GM18861 (cell line): Measurements from ENCODE around the gene URB1.
"Not testable (repeated sequence)": the region's sequence is repeated elsewhere in the genome, so short reads cannot be mapped to it uniquely, and the experiment has no call there.

Source experiments
- ATAC-seq: cut with Tn5 transposase; IDR thresholded peaks from one replicate; pipeline ENCODE4 v1.9.1; 2021; ENCODE audit not compliant: unreplicated experiment

The URB1 gene, protein sequence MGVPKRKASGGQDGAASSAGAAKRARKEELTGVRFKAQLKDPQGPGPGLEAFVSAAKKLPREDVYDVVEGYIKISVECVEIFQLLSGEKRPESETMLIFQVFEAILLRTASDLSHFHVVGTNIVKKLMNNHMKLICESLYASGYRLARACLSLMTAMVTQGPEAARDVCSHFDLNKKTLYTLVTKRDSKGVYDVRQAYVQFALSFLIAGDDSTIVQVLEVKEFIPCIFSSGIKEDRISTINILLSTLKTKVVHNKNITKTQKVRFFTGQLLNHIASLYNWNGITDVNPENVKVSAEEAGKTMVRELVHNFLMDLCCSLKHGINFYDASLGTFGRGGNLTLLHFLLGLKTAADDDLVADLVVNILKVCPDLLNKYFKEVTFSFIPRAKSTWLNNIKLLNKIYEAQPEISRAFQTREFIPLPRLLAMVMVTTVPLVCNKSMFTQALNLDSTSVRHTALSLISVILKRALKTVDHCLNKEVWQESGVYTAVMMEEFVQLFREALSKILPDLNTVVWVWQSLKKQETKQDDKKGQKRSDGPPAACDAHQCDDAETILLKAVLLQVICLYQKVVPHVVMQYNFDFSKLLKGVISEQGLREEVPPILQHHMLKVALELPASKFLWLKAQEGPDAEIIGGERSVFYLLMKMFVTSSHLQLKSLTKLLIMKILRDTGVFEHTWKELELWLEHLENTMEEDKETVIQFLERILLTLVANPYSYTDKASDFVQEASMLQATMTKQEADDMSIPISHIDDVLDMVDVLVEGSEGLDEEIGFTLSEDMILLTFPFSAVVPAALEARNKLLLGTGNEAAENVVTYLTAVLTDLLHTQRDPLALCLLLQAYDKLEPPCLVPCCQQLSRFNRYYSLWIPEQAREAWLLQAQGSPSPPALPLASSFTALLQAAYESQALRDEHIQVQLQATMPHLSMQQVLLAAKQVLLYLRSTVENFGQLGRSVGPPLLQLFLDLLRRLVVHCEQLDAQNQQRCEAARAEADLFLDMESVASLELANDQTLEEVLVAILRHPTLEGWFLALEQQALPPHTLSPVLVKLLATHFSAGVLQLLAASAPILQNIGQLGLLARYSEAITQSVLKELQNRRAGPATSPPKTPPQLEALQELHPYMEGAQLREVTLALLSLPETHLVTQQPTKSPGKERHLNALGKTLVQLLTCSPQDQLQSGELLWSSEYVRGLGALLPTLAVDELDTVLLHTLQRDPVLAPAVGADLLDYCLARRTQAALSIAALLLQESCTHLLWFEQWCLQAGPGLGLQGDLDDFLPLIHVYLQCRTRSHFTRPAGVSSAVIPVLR (N-terminal part only)

DNA sequence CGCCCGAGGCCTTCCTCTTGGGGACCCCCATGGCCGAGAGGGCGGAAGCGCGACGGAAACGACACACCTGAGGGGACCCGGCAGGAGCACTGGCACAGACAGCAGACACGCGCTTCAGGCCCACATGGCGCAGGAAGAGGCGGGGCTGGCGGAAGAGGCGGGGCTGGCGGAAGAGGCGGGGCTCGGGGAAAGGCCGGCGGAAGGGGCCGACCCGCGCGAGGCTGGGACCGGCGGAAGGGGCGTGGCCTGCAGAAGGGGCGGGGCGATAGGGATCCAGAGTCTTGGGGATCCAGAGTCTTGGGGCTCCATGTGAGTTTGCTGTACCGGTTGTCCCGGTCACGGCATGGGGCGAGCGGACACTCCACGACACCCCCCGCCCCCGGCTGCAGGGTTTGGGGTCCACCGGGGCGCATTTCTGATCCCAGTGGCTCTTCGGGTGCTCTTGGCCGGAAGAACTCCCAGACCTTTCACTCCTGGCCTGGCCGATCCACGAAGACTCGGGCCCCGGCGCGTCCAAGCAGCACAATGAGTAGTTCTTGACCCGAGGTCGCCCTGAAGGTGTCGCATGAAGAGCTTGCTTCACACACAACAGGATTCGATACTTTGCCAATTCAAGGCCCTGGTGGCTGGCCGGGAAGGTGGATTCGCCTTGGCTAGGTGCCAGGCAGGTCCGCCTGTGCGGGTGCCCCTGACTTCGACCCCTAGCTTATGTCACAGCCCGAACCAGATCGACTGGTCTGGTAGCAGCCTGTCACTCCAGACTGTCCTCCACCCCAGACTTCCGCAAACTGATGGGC, at the start of gene URB1:
Gene URB1 (minus strand): TSS at position 133 of the 797 bp plus-strand sequence. CDS start 102 bp downstream, at position 31.
- peak; percentile 73 for ATAC-seq

DNA sequence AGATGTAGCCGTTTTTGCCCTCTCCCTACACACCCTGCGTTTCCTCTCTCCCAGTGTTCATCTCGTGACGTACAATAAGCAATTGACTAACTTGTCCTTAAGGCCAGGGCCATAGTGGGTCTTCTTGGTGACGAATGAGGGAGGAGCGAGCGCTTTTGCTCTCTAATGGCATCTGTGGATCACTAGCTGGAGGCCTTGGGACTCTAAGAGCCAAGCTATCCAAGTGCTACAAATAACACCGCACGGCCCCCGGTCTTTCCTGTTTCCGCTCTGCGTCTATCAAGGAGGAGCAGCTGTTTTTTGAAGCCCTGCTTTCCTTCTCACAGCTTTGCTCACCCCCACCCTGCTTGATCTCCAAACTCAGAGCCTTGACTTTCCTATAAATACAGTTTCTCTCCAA, 44.9 kb upstream of the URB1 start:
- no peak for ATAC-seq

DNA sequence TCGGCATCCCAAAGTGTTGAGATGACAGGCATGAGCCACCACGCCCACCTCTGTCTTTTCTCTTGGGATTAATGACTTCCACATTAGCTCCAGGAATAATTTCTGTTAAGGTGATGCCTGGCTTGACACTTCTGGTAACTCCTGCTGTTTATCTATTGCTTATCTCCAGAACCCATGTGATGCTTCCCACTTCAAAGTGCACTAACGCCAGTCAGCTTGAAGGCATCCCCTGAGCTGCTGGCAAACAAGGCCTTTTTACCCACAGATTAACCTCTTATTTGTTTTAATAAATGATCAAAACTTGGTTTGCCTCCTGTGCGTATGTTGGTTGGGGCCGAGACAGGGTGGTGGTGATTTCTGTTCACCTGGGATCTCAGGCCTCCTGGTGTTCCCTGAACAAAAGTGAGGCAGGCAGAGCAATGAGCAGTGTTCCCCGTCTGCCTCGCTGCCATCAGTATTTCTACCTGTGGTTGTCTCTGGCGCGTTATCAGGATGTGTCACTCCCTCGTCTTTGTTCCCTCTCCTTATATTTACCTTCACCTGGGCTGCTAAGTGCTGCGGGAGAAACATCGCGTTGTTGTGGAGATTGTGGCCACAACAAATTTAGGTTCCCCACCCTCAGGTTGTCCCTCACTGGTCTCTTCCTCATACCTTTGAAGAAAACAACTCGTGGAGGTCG, 40.3 kb upstream of the URB1 start:
- not testable (repeated sequence) for ATAC-seq

DNA sequence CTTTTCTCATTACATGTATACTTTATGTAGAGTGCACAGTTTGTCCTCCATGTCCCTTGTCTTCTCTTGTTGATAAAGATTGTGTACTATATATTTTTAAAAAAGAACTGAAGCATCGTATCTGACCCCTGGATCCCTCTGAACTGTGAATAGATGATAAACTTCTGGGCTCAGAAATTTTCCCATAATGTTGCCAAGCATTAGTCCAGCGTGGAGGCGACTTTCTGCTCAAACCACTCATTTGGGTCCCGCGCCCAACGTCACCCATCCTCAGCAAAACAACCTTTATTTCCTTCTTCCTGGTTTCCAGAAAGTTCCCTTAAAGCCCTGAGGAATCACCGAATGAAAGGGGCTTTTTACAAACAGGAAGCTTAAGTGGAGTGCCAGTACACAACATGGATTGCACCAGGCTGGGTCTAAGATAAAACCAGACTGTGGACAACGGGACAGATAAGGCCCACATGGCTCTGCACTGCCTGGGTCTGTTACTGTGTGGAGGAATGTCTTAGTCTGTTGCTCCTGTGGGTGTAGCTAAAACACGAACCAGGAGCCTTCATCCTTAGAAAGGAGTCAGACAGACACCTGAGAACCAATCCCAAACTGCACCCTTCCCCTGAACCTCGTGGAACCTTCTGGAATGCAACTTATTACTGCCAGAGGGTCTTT, 35.3 kb upstream of the URB1 start:
- ATAC-seq, result no peak

DNA sequence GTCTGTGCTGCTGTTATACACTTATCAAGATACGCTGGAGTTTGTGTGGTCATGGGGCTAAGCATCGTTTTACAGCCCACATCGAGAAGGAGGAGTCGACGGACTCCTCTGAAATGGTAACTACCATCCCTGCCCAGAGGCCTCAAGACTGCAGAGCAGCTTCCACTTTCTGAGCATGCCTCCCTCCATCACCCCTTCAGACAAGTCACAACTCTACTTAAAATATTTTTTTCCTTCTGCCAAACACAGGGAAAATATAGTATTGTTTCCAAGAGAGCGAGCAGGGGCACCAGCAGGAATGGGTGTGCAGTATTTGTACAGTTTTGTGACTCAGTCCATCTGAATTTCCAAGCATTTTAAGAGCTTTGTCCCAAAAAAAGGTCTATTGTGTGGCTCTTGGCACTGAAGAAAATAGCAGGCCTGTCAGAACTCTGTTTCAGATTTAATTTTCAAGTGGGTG, 33.8 kb upstream of the URB1 start:
- ATAC-seq, result no peak

DNA sequence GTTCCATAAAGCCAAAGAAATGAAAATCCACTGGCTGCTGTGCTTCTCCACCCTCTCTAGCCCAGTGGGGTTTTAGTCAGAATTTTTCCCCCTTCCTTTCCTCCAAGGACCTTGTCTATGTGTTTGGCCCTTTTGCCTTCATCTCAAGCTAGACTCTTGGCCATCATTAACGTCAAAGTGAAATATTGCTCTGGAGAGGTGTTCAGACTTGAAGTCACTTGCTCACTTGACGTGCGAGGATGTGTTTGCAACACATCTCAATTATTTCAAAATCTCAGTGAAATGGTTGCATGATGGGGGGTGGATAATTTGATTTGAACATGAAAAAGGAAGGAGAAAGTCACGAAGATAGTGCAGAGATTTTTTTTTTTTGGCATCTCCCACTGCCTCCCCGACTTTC, 33.3 kb upstream of the URB1 start:
- ATAC-seq, result no peak

DNA sequence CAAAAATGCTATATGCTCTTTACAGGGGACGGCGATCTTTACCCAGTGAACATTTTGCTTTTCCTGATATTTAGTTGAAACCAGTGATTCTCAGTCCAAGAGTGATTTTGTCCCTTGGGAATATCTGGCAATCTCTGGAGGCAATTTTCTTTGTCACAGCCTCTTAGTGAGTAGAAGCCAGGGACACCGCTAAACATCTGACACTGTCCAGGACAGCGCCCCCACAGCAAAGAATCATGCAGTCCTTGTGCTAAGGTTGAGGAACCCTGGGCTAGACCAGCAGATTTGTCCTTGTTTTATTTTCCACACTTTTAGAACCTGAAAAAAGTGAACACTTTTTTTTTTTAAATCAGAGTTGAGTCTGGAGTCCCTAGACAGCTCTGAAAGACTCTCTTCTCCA, 32.8 kb upstream of the URB1 start:
- no peak for ATAC-seq

DNA sequence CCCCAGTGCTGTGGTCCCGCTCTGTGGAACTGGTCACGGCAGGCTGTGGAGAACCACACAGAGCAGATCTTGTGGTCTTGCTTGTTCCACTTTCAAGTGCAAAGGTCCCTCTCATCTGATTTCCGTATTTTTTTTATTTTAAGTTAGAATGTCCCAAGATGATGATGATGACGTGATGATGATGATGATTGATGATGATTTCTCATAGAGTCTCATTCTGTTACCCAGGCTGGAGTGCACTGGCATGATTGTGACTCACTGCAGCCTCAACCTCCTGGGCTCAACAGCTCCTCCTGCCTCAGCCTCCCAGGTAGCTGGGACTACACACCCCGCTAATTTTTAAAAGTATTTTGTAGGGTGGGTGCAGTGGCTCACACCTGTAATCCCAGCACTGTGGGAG, 31.9 kb upstream of the URB1 start:
- ATAC-seq, result no peak

DNA sequence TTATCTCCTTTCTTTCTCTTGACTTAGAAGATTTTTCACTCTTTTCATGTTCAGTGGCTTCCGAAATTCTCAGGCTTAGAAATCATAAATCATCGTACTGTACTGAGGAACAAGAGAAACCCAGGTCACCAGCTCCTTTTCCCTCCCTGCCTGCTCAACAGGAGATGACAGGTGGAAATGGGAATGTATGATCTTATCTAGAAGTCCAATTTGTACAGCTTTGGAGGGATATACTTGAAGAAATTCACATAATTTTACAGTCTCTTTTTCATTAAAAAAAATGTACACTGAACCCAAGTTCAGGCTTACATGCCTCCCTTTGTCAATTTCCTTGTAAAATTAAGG, 31.4 kb upstream of the URB1 start:
- ATAC-seq, result no peak

DNA sequence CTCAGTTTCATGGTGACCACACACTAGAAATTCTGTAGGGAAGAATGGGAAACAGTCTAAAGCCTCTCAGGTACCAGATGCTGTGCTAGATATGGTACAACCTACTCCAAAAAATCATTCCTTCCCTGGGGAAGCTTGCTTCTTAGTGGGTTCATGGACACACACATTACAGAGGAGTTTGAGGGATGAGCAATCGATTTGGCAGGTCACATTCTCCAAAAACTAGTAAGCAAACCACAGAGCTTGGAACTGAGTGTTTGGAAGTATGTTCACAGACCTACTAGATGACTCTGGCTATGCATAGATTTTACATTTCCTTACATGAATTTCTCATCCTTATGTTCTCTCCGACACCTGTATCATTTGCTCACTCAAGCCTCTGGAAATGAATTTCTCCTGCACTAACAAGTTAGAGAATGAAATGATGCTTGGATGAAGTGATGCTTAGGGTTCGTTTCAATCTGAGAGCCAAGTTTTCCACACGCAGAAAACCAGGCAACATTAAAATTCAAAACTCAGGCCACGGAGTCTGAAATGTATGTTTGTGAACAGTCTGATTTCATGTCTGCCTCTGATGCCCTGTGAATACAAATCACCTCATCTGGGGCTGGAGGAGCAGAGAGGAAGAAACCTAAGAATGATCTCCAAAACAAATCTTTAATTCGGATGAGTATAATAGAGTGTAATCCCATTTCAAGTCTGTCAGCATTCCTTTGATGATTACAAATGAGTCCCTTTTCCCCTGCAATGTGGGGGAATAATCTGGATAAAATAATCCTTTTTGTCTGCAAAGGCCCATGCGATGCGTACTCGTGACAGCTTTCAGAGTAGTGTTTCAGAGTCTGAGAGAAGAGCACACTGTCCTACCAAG, 30.7 kb upstream of the URB1 start:
- no peak for ATAC-seq

DNA sequence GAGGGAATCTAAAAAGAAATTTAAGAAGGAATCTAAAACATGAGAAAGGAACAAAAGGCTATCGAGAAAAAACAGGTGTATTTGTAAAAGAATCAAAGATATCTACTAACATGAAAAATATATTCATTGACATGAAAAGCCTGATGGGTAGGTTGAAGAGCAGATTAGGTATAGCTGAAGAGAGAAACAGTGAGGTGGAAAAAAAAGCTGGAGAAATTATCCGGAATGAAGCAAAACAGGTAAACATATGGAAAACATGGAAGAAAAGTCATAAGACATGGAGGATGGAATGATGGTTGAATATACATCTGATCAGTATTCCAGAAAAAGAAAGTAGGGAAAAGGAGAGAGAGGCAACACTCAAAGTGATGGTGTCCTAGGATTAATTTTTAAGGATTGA, 29.3 kb upstream of the URB1 start:
- no peak for ATAC-seq

DNA sequence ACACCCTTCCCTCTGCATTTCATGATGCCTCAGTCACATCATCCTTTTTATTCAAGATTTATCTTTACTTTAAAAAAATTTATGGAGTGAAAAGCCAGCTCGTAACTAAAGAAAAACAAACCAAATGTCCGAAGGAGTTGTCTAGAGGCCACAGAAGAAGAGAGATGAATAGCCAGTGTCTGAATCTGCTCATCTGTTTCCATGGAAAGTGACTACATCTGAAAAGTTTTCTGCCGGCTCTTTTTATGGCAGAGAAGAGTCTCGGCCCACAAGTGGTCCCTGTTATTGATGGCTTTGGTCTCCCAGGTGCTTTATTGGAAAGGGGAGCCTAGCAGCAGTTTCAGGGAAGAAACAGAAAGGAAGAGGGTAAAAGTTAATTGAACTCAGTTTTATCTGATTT, 25.3 kb upstream of the URB1 start:
- no peak for ATAC-seq

DNA sequence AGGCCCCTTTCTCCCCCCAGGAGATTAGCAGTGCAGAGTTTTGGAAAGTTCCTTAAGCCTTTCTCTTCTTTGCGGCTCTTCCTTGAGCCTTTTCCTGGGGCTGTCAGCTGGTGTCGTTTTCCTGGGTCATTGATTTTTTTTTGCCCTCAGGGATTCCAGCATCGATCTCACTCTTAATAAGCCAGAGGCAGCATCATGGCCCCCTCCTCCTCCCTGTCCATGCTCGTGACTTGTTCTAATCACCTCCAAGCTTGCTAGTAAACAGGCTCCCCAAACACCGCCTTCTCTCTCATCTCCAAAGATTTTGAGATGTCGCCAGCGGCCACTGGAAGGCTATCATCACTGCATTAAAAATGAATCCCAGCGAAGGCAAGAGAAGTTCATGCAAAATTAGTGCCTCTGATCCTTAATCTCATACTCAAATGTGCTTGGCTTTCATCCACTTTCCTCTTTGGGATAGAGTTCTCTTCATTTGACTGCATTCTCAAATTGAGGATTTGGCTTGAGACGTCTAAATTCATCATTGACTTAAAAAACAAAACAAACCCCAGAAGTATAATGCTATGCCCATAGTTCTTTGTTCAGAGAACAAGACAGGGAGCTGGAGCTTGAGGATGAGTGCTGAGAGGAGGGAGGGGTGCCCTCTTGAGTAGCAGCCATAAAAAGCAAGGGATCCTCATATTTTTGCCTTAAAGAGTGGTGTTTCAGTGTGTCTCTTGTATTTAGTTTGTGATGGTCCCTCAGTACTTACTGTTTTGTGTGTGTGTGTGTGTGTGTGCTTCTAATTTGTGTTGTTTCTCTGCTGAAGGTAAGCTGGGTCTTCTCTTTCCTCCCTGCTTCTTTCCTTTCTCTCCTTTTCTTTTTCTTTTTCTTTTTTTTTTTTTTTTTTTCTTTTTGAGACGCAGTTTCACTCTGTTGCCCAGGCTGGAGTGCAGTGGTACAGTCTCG, 22.9 kb upstream of the URB1 start:
- no peak for ATAC-seq

DNA sequence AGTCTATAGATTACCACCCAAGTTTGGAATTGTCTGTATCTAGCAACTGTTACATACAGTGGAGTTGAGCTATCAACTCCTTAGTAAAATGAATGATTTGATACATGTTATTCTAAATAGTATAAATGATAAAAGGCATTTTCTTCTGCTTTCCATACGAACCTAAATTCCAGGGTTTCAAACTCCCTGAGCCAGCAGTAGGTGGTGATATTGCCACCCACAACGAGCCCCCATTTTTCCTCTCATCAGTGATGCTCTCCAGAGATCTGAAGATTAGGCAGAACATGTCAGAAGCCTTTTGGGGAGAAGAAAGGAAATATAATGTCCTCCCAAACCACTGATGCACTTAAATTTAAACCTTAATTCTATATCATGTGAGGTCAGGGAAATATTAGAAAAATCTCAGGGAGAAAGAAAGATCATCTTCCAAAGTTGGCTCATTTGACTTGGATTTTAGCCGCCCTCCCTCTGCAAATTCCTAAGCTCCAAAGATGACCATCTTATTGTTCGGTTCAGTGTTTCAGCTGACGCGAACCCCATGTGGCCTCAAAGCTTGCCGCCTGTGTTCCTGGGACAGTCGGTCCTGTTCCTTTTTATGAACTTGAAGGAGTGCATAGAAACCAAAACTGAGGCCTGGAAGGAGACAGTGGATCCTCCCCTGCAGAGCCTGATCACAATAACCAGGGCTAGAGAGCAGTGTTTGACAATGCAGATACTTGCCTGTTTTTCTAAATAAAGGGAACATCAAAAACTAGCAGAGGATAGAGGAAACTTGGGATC, 22.0 kb upstream of the URB1 start:
- no peak for ATAC-seq

DNA sequence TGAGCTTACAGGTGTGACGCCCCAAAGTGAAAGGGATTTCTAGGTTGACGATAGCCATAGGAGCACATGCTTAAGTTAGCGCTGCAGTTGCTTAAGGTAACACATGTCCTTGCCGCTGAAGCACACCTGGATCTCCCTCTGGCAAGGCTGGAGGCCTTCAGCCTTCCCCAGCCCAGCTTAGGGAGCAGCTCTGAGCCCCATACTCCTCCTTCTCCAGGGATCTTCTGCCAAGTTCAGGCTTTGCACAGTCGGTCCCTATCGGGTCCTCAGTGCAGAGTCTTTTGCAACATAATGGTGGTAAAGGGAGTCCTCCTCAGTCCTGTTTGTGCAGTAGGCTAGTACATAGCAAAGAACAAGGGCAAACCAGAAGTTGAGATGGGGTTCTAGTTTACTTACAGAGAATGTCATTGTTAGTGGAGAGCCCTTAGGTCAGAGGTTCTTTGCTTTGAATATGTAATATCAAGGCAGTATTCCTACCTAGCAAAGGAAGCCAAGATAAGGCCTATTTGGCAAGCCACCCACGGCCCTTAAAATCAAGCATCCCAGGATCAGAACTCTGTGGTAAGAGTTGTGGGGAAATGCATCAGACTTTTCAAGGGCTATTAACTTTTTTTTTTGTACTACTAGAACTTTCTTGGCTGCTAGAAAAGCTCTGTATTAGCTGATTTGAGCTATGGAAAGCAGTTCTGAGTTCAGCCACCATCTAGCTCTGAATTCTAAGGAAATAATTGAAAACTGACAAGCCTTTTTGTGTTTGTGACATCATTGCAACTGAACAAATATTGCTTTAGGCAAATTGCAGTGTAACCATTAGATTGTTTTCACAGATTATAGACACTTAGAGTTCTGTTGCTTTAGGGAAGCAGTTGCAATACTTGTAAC, 21.1 kb upstream of the URB1 start:
- ATAC-seq, result no peak
